GM18858 (cell line): ENCODE data around the gene GPR161.

Experiments used
- ATAC-seq: cut with Tn5 transposase; IDR thresholded peaks from one replicate; pipeline ENCODE4 v1.9.1; 2021; ENCODE audit not compliant: unreplicated experiment

Gene GPR161

GRCh38 chr1:168042362-168042761 lies 94.4 kb downstream of the GPR161 start:
- no peak for ATAC-seq

GRCh38 chr1:168035345-168035744 lies 101.4 kb downstream of the GPR161 start:
- no peak for ATAC-seq

- ATAC-seq: no peak
Measured at GRCh38 chr1:168032029-168032428, 104.7 kb downstream of the GPR161 start.

GRCh38 chr1:168031627-168032026 lies 105.1 kb downstream of the GPR161 start:
- no peak for ATAC-seq

- no peak for ATAC-seq
Measured at GRCh38 chr1:168031198-168031597, 105.5 kb downstream of the GPR161 start.
